ENCODE measurements around the gene EI24. TPM values are rescaled to one million over a fixed set of nuclear protein-coding genes. Genes with fewer than 3 reads are reported as not detected.
A peak's percentile ranks its signal among the peaks of the same experiment; 100 is the strongest.

The EI24 gene
- 20.2 and 21.9 TPM in 2 replicates for total RNA-seq
- total RNA-seq (2013), result 20.0 TPM
- polyA plus RNA-seq, result 12.9 and 15.6 TPM in 2 replicates
- 11.7 and 12.4 TPM in 2 replicates for polyA minus RNA-seq

DNA sequence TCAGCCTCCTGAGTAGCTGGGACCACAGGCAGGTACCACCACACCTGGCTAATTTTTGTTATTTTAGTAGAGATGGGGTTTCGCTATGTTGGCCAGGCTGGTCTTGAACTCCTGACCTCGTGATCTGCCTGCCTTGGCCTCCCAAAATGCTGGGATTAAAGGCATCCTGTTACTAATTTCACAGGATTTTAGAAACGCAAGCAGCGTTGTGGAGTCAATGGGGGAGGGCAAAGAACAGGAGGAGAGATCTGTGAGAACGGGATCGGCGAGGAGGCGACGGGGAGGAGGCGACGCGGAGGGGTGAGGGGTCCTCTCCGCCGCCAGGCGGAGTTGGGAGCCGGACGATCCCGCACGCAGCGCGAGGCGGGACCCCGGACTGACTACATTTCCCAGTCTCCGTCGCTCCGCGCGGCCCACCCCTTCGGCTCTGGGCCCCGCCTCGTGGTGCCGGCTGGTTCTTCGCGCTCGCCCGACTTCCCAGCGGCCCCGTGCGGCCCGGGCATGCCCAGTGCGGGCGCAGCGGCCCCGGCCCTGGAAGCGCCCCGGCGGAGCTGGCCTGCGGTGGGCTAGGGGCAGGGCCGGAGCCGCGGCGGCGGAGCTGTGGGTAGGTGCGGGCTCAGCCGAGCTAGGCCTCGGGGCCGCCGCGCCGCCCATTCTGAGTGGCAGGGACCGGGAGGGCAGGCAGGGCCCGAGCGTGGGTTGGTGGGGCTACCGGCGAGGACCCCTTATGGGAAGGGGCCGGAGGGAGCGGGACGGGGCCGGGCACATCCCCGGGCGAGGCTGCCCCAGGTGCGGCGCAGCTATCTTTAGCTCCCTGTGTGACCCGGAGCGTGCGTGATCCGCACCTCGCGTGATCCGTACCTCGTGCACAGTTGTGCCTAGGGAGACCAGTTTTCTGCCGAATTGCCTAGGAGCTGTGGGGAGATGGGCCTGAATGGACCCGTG lies at the start of gene EI24:
Gene EI24, plus strand, starts transcription at position 508 of the 945 bp plus-strand sequence. CDS start 3,051 bp downstream, outside the sequence.
- Mint-ChIP-seq H3K9me3 (ENCODE audit: insufficient read depth) (no peaks in the 10 kb centered on the region), H3K27ac (peak within 1 kb of the TSS; percentile 91), H3K4me3 (peak within 1 kb of the TSS; percentile 96), H3K4me1 (peaks cover 18% of the 10 kb centered on the region), H3K27me3 (no peaks in the 10 kb centered on the region)
- ATAC-seq (ENCODE audit: low read depth) (peak; percentile 99), DNase-seq (peak; percentile 93)
- peak within 1 kb of the TSS; percentile 52 to 86 for H3K27ac ChIP-seq (ENCODE audit: low read length in 2 of 2)
- intact Hi-C loops (cut with micrococcal nuclease), result loop anchor here (1.0 to 10.0 kb wide), 6 partner anchors 23 to 617 kb away; partner anchors contain the start of genes CCDC15, CHEK1, HYLS1 and STT3A
- H3K79me2 ChIP-seq (ENCODE audit: control insufficient read depth, insufficient read depth, low read length), result peaks cover 18% of the 10 kb centered on the region
- TF ChIP-seq CTCF (IDR thresholded peaks at IDR 0.05), result peak; percentile 68
- TF ChIP-seq EZH2 (IDR thresholded peaks at IDR 0.05; ENCODE audit: borderline replicate concordance, insufficient read depth, low read depth, low read length, poor library complexity, severe bottlenecking), result no peak
- H3K9me3 ChIP-seq (ENCODE audit: control extremely low read depth in 1 of 3, control insufficient read depth in 2 of 3, insufficient read depth in 1 of 3, low read length in 2 of 3), result peaks cover 0 to 5% (median 0%) of the 10 kb centered on the region in 3 donors
- peaks cover 0 to 8% of the 10 kb centered on the region in 2 experiments for H3K36me3 ChIP-seq (replicated peaks in 1 of 2; ENCODE audit: control extremely low read depth in 1 of 2, control insufficient read depth in 1 of 2, extremely low read depth in 1 of 2, insufficient read depth in 2 of 2, low read length in 1 of 2)
- CTCF ChIA-PET, result interaction anchor here (0.9 to 2.5 kb wide), 8 partner anchors 10 to 333 kb away, joined by 3 to 10 read pairs (median 4); partner anchors contain the start of genes HYLS1, PUS3 and STT3A
- 1% methylated on average over 83 of the region's 83 CpGs for WGBS (ENCODE audit: insufficient coverage)
- H3K27me3 ChIP-seq (replicated peaks in 1 of 4; ENCODE audit: control extremely low read depth in 1 of 4, control insufficient read depth in 3 of 4, insufficient read depth in 4 of 4, low read length in 3 of 4), result no peaks in the 10 kb centered on the region
- peaks cover 11 to 16% of the 10 kb centered on the region in 2 donors for H3K4me1 ChIP-seq (ENCODE audit: control insufficient read depth in 2 of 2, insufficient read depth in 2 of 2, low read length in 2 of 2)
- peak within 1 kb of the TSS; percentile 68 to 91 (median 80) for H3K4me3 ChIP-seq (ENCODE audit: control extremely low read depth in 1 of 5, extremely low read depth in 1 of 5, insufficient read depth in 1 of 5, low read depth in 2 of 5, low read length in 4 of 5)
- no peaks in the 10 kb centered on the region for H4K20me1 ChIP-seq (ENCODE audit: control insufficient read depth, insufficient read depth, low read length, poor library complexity, severe bottlenecking)
- POLR2A ChIA-PET, result interaction anchor here (0.6 to 2.6 kb wide), 2 partner anchors 23 to 318 kb away, joined by 3 to 14 read pairs; partner anchors contain the start of genes HYLS1 and STT3A
- peak within 1 kb of the TSS; percentile 96 for H3K4me2 ChIP-seq (replicated peaks; ENCODE audit: low read depth, low read length, poor library complexity, severe bottlenecking)
- peak within 1 kb of the TSS; percentile 93 for H2AFZ ChIP-seq (ENCODE audit: insufficient read depth, low read depth, low read length, poor library complexity, severe bottlenecking)
- peak within 1 kb of the TSS; percentile 97 for H3K9ac ChIP-seq (ENCODE audit: low read length)
